HEK293 (cell line): ENCODE data around the gene RND2.
A peak's percentile ranks its signal among the peaks of the same experiment; 100 is the strongest.

Experiments
- BCL11A ChIP-seq: fragments of 450-650 bp; formaldehyde crosslinking; IDR thresholded peaks from 2 replicates; pipeline ENCODE4 v1.5.1; 2016; ENCODE audit warnings: low read depth, missing biosample characterization, missing genetic modification characterization
- GFI1B ChIP-seq: fragments of 450-650 bp; formaldehyde crosslinking; IDR thresholded peaks from 2 replicates; pipeline ENCODE4 v1.5.1; 2016; ENCODE audit warnings: missing biosample characterization, missing genetic modification characterization
- GLI2 ChIP-seq: fragments of 450-650 bp; formaldehyde crosslinking; IDR thresholded peaks from 2 replicates; pipeline ENCODE4; 2017; ENCODE audit warnings: missing biosample characterization, missing genetic modification characterization, low read depth, borderline replicate concordance
- GLI4 ChIP-seq: fragments of 450-650 bp; formaldehyde crosslinking; IDR thresholded peaks from 2 replicates; pipeline ENCODE4 v1.5.1; 2016; ENCODE audit warnings: missing biosample characterization, missing genetic modification characterization
- GLIS2 ChIP-seq: fragments of 450-650 bp; formaldehyde crosslinking; IDR thresholded peaks from 2 replicates; pipeline ENCODE4 v1.5.1; 2016; ENCODE audit warnings: missing biosample characterization, missing genetic modification characterization
- IKZF3 ChIP-seq: fragments of 450-650 bp; IDR thresholded peaks from 2 replicates; pipeline ENCODE4 v1.5.0; 2018; ENCODE audit warnings: missing biosample characterization, mild to moderate bottlenecking, missing genetic modification characterization, moderate library complexity
- KLF1 ChIP-seq: fragments of 450-650 bp; formaldehyde crosslinking; IDR thresholded peaks from 2 replicates; pipeline ENCODE4 v1.5.1; 2016; ENCODE audit warnings: missing biosample characterization, missing genetic modification characterization
- KLF10 ChIP-seq: fragments of 450-650 bp; IDR thresholded peaks from 2 replicates; pipeline ENCODE4 v1.5.1; 2018; ENCODE audit warnings: missing biosample characterization, mild to moderate bottlenecking, missing genetic modification characterization
- KLF16 ChIP-seq: fragments of 450-650 bp; formaldehyde crosslinking; IDR thresholded peaks from 2 replicates; pipeline ENCODE4 v1.5.1; 2017; ENCODE audit warnings: missing biosample characterization, missing genetic modification characterization
- KLF8 ChIP-seq: fragments of 450-650 bp; formaldehyde crosslinking; IDR thresholded peaks from 2 replicates; pipeline ENCODE4 v1.5.1; 2016; ENCODE audit warnings: missing biosample characterization, missing genetic modification characterization
- OVOL3 ChIP-seq: fragments of 450-650 bp; formaldehyde crosslinking; IDR thresholded peaks from 2 replicates; pipeline ENCODE4 v1.5.1; 2016; ENCODE audit warnings: missing biosample characterization, missing genetic modification characterization
- SCRT1 ChIP-seq: fragments of 450-650 bp; formaldehyde crosslinking; IDR thresholded peaks from 2 replicates; pipeline ENCODE4 v1.5.1; 2016; ENCODE audit warnings: missing biosample characterization, missing genetic modification characterization, borderline replicate concordance
- SCRT2 ChIP-seq: fragments of 450-650 bp; formaldehyde crosslinking; IDR thresholded peaks from 2 replicates; pipeline ENCODE4 v1.5.1; 2016; ENCODE audit warnings: missing biosample characterization, missing genetic modification characterization
- SP3 ChIP-seq: fragments of 450-650 bp; formaldehyde crosslinking; IDR thresholded peaks from 2 replicates; pipeline ENCODE4 v1.5.1; 2016; ENCODE audit warnings: missing biosample characterization, missing genetic modification characterization
- SP7 ChIP-seq: fragments of 450-650 bp; formaldehyde crosslinking; IDR thresholded peaks from 2 replicates; pipeline ENCODE4 v1.5.1; 2016; ENCODE audit warnings: missing biosample characterization, missing genetic modification characterization
- YY2 ChIP-seq: fragments of 450-650 bp; formaldehyde crosslinking; IDR thresholded peaks from 2 replicates; pipeline ENCODE4 v1.5.1; 2016; ENCODE audit warnings: missing biosample characterization, missing genetic modification characterization
- ZBTB20 ChIP-seq: fragments of 450-650 bp; formaldehyde crosslinking; IDR thresholded peaks from 2 replicates; pipeline ENCODE4 v1.5.1; 2016; ENCODE audit warnings: missing biosample characterization, missing genetic modification characterization
- ZFHX2 ChIP-seq: fragments of 450-650 bp; formaldehyde crosslinking; conservative IDR thresholded peaks from 2 replicates; pipeline ENCODE4 v1.5.1; 2016; ENCODE audit warnings: missing biosample characterization, missing genetic modification characterization
- ZFP69B ChIP-seq: fragments of 450-650 bp; formaldehyde crosslinking; IDR thresholded peaks from 2 replicates; pipeline ENCODE4 v1.5.1; 2016; ENCODE audit warnings: missing biosample characterization, missing genetic modification characterization
- ZIC2 ChIP-seq: fragments of 450-650 bp; formaldehyde crosslinking; IDR thresholded peaks from 2 replicates; pipeline ENCODE4 v1.5.1; 2016; ENCODE audit warnings: missing biosample characterization, missing genetic modification characterization
- ZNF155 ChIP-seq: fragments of 450-650 bp; formaldehyde crosslinking; IDR thresholded peaks from 2 replicates; pipeline ENCODE4 v1.5.1; 2016; ENCODE audit warnings: missing biosample characterization, missing genetic modification characterization
- ZNF202 ChIP-seq: fragments of 450-650 bp; formaldehyde crosslinking; IDR thresholded peaks from 2 replicates; pipeline ENCODE4 v1.5.1; 2016; ENCODE audit warnings: missing biosample characterization, missing genetic modification characterization, borderline replicate concordance
- ZNF23 ChIP-seq: fragments of 450-650 bp; formaldehyde crosslinking; IDR thresholded peaks from 2 replicates; pipeline ENCODE4 v1.5.1; 2016; ENCODE audit warnings: missing biosample characterization, missing genetic modification characterization, borderline replicate concordance
- ZNF341 ChIP-seq: fragments of 450-650 bp; formaldehyde crosslinking; IDR thresholded peaks from 2 replicates; pipeline ENCODE4; 2016; ENCODE audit warnings: low read depth, missing biosample characterization, missing genetic modification characterization
- ZNF391 ChIP-seq: fragments of 450-650 bp; formaldehyde crosslinking; IDR thresholded peaks from 2 replicates; pipeline ENCODE4 v1.5.1; 2016; ENCODE audit warnings: low read depth, missing biosample characterization, missing genetic modification characterization, borderline replicate concordance
- ZNF48 ChIP-seq: fragments of 450-650 bp; formaldehyde crosslinking; IDR thresholded peaks from 2 replicates; pipeline ENCODE4 v1.5.1; 2016; ENCODE audit warnings: missing biosample characterization, missing genetic modification characterization
- ZNF514 ChIP-seq: fragments of 450-650 bp; formaldehyde crosslinking; IDR thresholded peaks from 2 replicates; pipeline ENCODE4 v1.5.1; 2016; ENCODE audit warnings: missing biosample characterization, missing genetic modification characterization
- ZNF548 ChIP-seq: fragments of 450-650 bp; formaldehyde crosslinking; IDR thresholded peaks from 2 replicates; pipeline ENCODE4 v1.5.1; 2016; ENCODE audit warnings: missing biosample characterization, missing genetic modification characterization
- ZNF560 ChIP-seq: fragments of 450-650 bp; formaldehyde crosslinking; IDR thresholded peaks from 2 replicates; pipeline ENCODE4 v1.5.1; 2017; ENCODE audit warnings: missing biosample characterization, missing genetic modification characterization, borderline replicate concordance
- ZNF585B ChIP-seq: fragments of 450-650 bp; formaldehyde crosslinking; IDR thresholded peaks from 2 replicates; pipeline ENCODE4 v1.5.1; 2016; ENCODE audit warnings: missing biosample characterization, missing genetic modification characterization
- ZNF596 ChIP-seq: fragments of 450-650 bp; IDR thresholded peaks from 2 replicates; pipeline ENCODE4 v1.5.0; 2018; ENCODE audit warnings: missing biosample characterization, mild to moderate bottlenecking, missing genetic modification characterization, moderate library complexity
- ZNF600 ChIP-seq: fragments of 450-650 bp; formaldehyde crosslinking; IDR thresholded peaks from 2 replicates; pipeline ENCODE4 v1.5.1; 2016; ENCODE audit warnings: missing biosample characterization, missing genetic modification characterization
- ZNF610 ChIP-seq: fragments of 450-650 bp; formaldehyde crosslinking; IDR thresholded peaks from 2 replicates; pipeline ENCODE4 v1.5.1; 2016; ENCODE audit warnings: missing biosample characterization, missing genetic modification characterization, borderline replicate concordance
- ZNF677 ChIP-seq: fragments of 450-650 bp; IDR thresholded peaks from 2 replicates; pipeline ENCODE4 v1.5.0; 2018; ENCODE audit warnings: missing biosample characterization, mild to moderate bottlenecking, missing genetic modification characterization, moderate library complexity
- ZNF747 ChIP-seq: fragments of 450-650 bp; formaldehyde crosslinking; IDR thresholded peaks from 2 replicates; pipeline ENCODE4 v1.5.1; 2016; ENCODE audit warnings: missing biosample characterization, missing genetic modification characterization
- TF ChIP-seq, protein P1 (sequence below): fragments of 450-650 bp; formaldehyde crosslinking; IDR thresholded peaks from 2 replicates; pipeline ENCODE4 v1.5.1; 2017; ENCODE audit warnings: missing biosample characterization, mild to moderate bottlenecking, missing genetic modification characterization, moderate library complexity
- TF ChIP-seq, protein P2 (sequence below): fragments of 450-650 bp; formaldehyde crosslinking; optimal IDR thresholded peaks from 2 replicates; pipeline ENCODE3; 2016; ENCODE audit warnings: missing biosample characterization, mild to moderate bottlenecking, missing genetic modification characterization
- TF ChIP-seq, protein P3 (sequence below): fragments of 450-650 bp; formaldehyde crosslinking; IDR thresholded peaks from 2 replicates; pipeline ENCODE4 v1.5.1; 2016; ENCODE audit warnings: missing biosample characterization, missing genetic modification characterization
- TF ChIP-seq, protein P4 (sequence below): fragments of 450-650 bp; formaldehyde crosslinking; IDR thresholded peaks from 2 replicates; pipeline ENCODE4 v1.5.1; 2017; ENCODE audit warnings: missing biosample characterization, missing genetic modification characterization

Gene RND2

DNA sequence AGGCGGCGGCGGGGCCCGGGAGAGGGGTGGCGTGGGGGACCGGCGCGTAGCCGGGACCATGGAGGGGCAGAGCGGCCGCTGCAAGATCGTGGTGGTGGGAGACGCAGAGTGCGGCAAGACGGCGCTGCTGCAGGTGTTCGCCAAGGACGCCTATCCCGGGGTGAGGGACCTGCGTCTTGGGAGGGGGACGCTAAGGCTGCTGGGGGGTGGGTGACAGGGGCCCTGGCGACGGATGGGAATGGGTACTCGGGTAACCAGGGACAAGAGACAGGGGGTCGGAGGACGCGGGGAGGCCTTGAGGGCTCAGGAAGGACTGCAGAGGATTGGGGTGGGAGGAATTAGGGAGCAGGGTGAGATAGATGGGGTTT is 243 bp downstream of the RND2 start (continued):
- TF ChIP-seq, protein P1, sequence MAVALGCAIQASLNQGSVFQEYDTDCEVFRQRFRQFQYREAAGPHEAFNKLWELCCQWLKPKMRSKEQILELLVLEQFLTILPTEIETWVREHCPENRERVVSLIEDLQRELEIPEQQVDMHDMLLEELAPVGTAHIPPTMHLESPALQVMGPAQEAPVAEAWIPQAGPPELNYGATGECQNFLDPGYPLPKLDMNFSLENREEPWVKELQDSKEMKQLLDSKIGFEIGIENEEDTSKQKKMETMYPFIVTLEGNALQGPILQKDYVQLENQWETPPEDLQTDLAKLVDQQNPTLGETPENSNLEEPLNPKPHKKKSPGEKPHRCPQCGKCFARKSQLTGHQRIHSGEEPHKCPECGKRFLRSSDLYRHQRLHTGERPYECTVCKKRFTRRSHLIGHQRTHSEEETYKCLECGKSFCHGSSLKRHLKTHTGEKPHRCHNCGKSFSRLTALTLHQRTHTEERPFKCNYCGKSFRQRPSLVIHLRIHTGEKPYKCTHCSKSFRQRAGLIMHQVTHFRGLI (tag by site-specific recombination): no peak
- TF ChIP-seq KLF16 (tag by site-specific recombination): 0 out of 2 replicates have a peak, but pooled peaks have one; percentile 19
- TF ChIP-seq GLIS2 (tag by site-specific recombination): peak; percentile 77
- TF ChIP-seq GFI1B (tag by site-specific recombination): no peak
- TF ChIP-seq IKZF3 (tag by site-specific recombination): no peak
- no peak for TF ChIP-seq ZNF747 (tag by site-specific recombination)
- TF ChIP-seq, protein P2, sequence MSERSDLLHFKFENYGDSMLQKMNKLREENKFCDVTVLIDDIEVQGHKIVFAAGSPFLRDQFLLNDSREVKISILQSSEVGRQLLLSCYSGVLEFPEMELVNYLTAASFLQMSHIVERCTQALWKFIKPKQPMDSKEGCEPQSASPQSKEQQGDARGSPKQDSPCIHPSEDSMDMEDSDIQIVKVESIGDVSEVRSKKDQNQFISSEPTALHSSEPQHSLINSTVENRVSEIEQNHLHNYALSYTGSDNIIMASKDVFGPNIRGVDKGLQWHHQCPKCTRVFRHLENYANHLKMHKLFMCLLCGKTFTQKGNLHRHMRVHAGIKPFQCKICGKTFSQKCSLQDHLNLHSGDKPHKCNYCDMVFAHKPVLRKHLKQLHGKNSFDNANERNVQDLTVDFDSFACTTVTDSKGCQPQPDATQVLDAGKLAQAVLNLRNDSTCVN: peak; percentile 47
- peak; percentile 44; the same call in 1 of the 2 replicates for TF ChIP-seq GLI4 (tag by site-specific recombination)
- peak; percentile 75 for TF ChIP-seq ZBTB20 (tag by site-specific recombination)
- no peak for TF ChIP-seq ZFP69B (tag by site-specific recombination)
- no peak for TF ChIP-seq ZNF548 (tag by site-specific recombination)
- TF ChIP-seq, protein P3, sequence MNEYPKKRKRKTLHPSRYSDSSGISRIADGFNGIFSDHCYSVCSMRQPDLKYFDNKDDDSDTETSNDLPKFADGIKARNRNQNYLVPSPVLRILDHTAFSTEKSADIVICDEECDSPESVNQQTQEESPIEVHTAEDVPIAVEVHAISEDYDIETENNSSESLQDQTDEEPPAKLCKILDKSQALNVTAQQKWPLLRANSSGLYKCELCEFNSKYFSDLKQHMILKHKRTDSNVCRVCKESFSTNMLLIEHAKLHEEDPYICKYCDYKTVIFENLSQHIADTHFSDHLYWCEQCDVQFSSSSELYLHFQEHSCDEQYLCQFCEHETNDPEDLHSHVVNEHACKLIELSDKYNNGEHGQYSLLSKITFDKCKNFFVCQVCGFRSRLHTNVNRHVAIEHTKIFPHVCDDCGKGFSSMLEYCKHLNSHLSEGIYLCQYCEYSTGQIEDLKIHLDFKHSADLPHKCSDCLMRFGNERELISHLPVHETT (tag by site-specific recombination): no peak
- no peak for TF ChIP-seq ZNF341 (tag by site-specific recombination)
- TF ChIP-seq BCL11A (tag by site-specific recombination): no peak
- TF ChIP-seq SCRT1: no peak
- no peak for TF ChIP-seq ZNF560
- TF ChIP-seq ZNF514 (tag by site-specific recombination): no peak
- no peak for TF ChIP-seq ZNF585B (tag by site-specific recombination)
- TF ChIP-seq ZNF677: no peak
- no peak for TF ChIP-seq ZNF48 (tag by site-specific recombination)
- no peak for TF ChIP-seq ZNF596 (tag by site-specific recombination)
- no peak for TF ChIP-seq ZNF155 (tag by site-specific recombination)
- TF ChIP-seq ZIC2: 0 out of 2 replicates have a peak, but pooled peaks have one; percentile 9
- TF ChIP-seq ZNF610 (tag by site-specific recombination): no peak
- no peak for TF ChIP-seq SCRT2
- TF ChIP-seq ZFHX2 (tag by site-specific recombination): 0 out of 2 replicates have a peak, but pooled peaks have one; percentile 5
- no peak for TF ChIP-seq GLI2 (tag by site-specific recombination)
- no peak for TF ChIP-seq KLF10 (tag by site-specific recombination)
- TF ChIP-seq KLF8 (tag by site-specific recombination): no peak
- TF ChIP-seq OVOL3: no peak
- TF ChIP-seq ZNF600: peak; percentile 29; the same call in 1 of the 2 replicates
- no peak for TF ChIP-seq ZNF23
- no peak for TF ChIP-seq SP3 (tag by site-specific recombination)
- TF ChIP-seq, protein P4, sequence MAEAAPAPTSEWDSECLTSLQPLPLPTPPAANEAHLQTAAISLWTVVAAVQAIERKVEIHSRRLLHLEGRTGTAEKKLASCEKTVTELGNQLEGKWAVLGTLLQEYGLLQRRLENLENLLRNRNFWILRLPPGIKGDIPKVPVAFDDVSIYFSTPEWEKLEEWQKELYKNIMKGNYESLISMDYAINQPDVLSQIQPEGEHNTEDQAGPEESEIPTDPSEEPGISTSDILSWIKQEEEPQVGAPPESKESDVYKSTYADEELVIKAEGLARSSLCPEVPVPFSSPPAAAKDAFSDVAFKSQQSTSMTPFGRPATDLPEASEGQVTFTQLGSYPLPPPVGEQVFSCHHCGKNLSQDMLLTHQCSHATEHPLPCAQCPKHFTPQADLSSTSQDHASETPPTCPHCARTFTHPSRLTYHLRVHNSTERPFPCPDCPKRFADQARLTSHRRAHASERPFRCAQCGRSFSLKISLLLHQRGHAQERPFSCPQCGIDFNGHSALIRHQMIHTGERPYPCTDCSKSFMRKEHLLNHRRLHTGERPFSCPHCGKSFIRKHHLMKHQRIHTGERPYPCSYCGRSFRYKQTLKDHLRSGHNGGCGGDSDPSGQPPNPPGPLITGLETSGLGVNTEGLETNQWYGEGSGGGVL (tag by site-specific recombination): peak; percentile 87
- TF ChIP-seq YY2: no peak
- no peak for TF ChIP-seq ZNF202 (tag by site-specific recombination)
- TF ChIP-seq KLF1 (tag by site-specific recombination): 0 out of 2 replicates have a peak, but pooled peaks have one; percentile 9
- TF ChIP-seq ZNF391 (tag by site-specific recombination): peak; percentile 49; the same call in 1 of the 2 replicates
- no peak for TF ChIP-seq SP7
